ENCODE results near the gene EPHB1.

- TF ChIP-seq CTCF (IDR thresholded peaks at IDR 0.05; ENCODE audit: low read depth, low read length, missing input control) (no peak), SP1 (IDR thresholded peaks at IDR 0.05) (no peak), EGR1 (IDR thresholded peaks at IDR 0.05; ENCODE audit: low read depth in 2 of 2) (no peak)
Observed at GRCh38 chr3:134857776-134858362, 62.8 kb downstream of the EPHB1 start.
